Esophagus squamous epithelium (tissue), 4 donors: ENCODE data around the gene ZBTB4.

ENCODE experiments used
- POLR2A ChIP-seq, 4 donors: fragments of 450-650 bp; IDR thresholded peaks; one replicate each; pipeline ENCODE4 v1.6.1; 2017; ENCODE audit warnings: antibody characterized with exemption in 4 of 4, mild to moderate bottlenecking in 4 of 4, moderate library complexity in 3 of 4
- TF ChIP-seq, protein P1 (sequence below), 6 experiments: fragments of 450-650 bp in 4 of 6; fragments of 200-600 bp in 2 of 6; sonication (generic) in 2 of 6; IDR thresholded peaks; one replicate each; pipeline ENCODE4 v1.5.1; 2016 to 2019; ENCODE audit warnings: antibody characterized with exemption in 6 of 6, mild to moderate bottlenecking in 4 of 6, moderate library complexity in 4 of 6

DNA sequence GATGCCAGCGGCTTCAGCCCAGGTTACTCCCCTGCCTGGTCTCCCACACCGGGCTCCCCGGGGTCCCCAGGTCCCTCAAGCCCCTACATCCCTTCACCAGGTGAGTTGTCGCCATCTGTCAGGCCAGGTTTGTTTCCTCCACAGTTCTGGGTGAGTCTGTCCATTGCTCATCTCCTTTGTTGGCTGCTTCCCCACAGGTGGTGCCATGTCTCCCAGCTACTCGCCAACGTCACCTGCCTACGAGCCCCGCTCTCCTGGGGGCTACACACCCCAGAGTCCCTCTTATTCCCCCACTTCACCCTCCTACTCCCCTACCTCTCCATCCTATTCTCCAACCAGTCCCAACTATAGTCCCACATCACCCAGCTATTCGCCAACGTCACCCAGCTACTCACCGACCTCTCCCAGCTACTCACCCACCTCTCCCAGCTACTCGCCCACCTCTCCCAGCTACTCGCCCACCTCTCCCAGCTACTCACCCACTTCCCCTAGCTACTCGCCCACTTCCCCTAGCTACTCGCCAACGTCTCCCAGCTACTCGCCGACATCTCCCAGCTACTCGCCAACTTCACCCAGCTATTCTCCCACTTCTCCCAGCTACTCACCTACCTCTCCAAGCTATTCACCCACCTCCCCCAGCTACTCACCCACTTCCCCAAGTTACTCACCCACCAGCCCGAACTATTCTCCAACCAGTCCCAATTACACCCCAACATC, 33.6 kb upstream of the ZBTB4 start:
- no peak for TF ChIP-seq POLR2A (IDR thresholded peaks at IDR 0.05)
- TF ChIP-seq, protein P1, sequence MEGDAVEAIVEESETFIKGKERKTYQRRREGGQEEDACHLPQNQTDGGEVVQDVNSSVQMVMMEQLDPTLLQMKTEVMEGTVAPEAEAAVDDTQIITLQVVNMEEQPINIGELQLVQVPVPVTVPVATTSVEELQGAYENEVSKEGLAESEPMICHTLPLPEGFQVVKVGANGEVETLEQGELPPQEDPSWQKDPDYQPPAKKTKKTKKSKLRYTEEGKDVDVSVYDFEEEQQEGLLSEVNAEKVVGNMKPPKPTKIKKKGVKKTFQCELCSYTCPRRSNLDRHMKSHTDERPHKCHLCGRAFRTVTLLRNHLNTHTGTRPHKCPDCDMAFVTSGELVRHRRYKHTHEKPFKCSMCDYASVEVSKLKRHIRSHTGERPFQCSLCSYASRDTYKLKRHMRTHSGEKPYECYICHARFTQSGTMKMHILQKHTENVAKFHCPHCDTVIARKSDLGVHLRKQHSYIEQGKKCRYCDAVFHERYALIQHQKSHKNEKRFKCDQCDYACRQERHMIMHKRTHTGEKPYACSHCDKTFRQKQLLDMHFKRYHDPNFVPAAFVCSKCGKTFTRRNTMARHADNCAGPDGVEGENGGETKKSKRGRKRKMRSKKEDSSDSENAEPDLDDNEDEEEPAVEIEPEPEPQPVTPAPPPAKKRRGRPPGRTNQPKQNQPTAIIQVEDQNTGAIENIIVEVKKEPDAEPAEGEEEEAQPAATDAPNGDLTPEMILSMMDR (IDR thresholded peaks at IDR 0.05) = no peak
